Adrenal gland (tissue), 5 donors: ENCODE measurements around the gene PGAP3.

Source experiments
- POLR2A ChIP-seq, 2 donors: fragments of 450-650 bp; IDR thresholded peaks; one replicate each; pipeline ENCODE4 v1.6.1; 2017; ENCODE audit warnings: antibody characterized with exemption in 2 of 2, mild to moderate bottlenecking in 2 of 2, moderate library complexity in 1 of 2
- TF ChIP-seq, protein P1 (sequence below), 6 experiments: fragments of 450-650 bp in 4 of 6; fragments of 200-600 bp in 2 of 6; sonication (generic) in 1 of 6; IDR thresholded peaks; 1 replicate in 5 of 6; 2 replicates in 1 of 6; pipeline versions ENCODE4 v1.5.1 to v1.8.0; 2016 to 2021; ENCODE audit warnings: antibody characterized with exemption in 6 of 6, mild to moderate bottlenecking in 2 of 6, moderate library complexity in 1 of 6
- donor health status: DM: no; HTN: no; CAD: no.

- TF ChIP-seq, protein P1, sequence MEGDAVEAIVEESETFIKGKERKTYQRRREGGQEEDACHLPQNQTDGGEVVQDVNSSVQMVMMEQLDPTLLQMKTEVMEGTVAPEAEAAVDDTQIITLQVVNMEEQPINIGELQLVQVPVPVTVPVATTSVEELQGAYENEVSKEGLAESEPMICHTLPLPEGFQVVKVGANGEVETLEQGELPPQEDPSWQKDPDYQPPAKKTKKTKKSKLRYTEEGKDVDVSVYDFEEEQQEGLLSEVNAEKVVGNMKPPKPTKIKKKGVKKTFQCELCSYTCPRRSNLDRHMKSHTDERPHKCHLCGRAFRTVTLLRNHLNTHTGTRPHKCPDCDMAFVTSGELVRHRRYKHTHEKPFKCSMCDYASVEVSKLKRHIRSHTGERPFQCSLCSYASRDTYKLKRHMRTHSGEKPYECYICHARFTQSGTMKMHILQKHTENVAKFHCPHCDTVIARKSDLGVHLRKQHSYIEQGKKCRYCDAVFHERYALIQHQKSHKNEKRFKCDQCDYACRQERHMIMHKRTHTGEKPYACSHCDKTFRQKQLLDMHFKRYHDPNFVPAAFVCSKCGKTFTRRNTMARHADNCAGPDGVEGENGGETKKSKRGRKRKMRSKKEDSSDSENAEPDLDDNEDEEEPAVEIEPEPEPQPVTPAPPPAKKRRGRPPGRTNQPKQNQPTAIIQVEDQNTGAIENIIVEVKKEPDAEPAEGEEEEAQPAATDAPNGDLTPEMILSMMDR (IDR thresholded peaks at IDR 0.05), result no peak
- no peak for TF ChIP-seq POLR2A (IDR thresholded peaks at IDR 0.05)
Measured at GRCh38 chr17:39695089-39695474, 7.2 kb upstream of the PGAP3 start.
